HG03469 (cell line): ENCODE measurements around the gene CT45A1.
"Not testable (repeated sequence)": the region's sequence is repeated elsewhere in the genome, so short reads cannot be mapped to it uniquely, and the experiment has no call there.

Experiments used
- ATAC-seq: cut with Tn5 transposase; IDR thresholded peaks from one replicate; pipeline ENCODE4 v1.9.1; 2021; ENCODE audit warnings: mild to moderate bottlenecking, moderate library complexity, moderate number of reproducible peaks; ENCODE audit not compliant: unreplicated experiment

Gene CT45A1, protein sequence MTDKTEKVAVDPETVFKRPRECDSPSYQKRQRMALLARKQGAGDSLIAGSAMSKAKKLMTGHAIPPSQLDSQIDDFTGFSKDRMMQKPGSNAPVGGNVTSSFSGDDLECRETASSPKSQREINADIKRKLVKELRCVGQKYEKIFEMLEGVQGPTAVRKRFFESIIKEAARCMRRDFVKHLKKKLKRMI

GRCh38 chrX:135713183-135713689, at the start of gene CT45A1:
CT45A1 (plus strand) TSS chrX:135713639; CDS start chrX:135718941, 5,302 bp downstream.
- not testable (repeated sequence) for ATAC-seq

DNA sequence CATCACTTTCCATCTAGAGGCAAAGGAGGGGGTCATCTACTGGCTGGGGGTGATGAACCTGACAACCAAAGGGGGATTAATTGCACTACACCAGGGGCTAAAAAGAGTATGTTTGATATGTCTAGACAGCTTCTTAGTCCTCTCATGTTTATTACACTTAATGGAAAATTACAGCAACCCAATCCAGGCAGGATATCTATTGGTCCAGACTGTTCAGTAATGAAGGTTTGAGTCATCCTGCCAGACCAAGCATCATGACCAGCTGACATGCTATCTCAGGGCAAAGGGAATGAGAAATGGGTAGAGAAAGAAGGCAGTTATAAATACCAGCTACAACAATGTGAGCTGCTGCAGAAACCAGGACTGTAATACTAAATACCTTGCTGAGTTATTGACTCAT, 40.5 kb upstream of the CT45A1 start:
- not testable (repeated sequence) for ATAC-seq

- ATAC-seq = no peak
Measured at GRCh38 chrX:135688137-135688536, 25.3 kb upstream of the CT45A1 start.

- no peak for ATAC-seq
Measured at GRCh38 chrX:135695471-135695870, 18.0 kb upstream of the CT45A1 start.

DNA sequence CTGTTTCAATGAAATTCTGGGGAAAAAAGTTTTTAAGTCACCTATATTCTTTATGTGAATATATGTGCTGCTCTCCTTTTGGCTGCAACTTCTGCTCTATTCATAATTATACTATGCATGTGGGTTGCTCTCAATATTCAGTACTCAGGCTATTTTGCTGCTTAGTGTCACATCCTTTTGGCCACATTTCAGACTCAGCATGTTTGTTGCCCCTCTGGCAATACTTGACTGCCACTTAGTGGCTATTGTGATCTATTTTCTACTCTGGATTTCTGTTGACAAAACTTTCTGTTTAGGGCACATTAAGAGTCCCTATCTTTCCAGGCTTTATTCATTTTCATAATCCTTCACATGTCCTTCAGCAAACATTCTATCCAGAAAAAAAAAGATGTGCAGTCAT, 15.8 kb upstream of the CT45A1 start:
- no peak for ATAC-seq

GRCh38 chrX:135698924-135699323, 14.5 kb upstream of the CT45A1 start:
- ATAC-seq = no peak

DNA sequence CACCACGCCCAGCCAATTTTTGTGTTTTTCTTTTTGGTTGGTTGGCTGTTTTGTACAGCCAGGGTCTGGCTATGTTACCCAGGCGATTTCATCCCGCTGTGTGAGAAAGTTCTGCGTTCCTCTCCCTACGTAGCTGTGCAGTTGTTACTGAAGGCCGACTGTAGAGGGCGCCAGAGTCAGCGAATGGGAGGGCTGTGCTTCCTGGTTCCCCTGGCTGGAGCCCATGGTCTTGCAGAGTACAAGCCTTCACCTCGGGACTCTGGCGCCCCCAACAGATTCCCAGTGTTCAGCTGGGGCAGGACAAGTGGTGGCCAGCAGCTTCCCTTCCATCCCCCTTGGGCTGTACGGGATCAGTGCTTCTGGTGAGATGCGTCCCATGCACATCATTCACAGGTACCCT, 5.6 kb upstream of the CT45A1 start:
- no peak for ATAC-seq

DNA sequence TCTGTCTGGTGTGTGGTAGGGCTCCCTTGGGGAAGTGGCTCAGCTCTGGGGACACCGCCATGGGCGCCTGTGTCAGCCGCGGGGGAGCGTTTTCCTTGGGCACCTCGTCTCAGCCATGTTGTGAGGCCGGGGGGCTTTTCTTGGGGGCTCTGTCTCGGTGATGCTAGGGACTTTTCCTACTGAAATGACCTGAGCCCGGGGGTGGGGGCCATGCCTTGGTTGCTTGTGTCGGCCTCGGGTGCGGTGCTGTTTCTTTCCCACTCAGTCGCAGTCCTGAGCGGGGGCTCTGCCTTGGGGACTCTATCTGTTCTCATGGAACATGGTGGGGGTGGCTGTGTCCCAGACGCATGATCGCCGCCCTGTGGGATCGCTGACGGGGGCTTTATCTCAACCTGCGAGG, 356 bp downstream of the CT45A1 start:
- no peak for ATAC-seq

GRCh38 chrX:135734666-135735065, 21.2 kb downstream of the CT45A1 start:
- not testable (repeated sequence) for ATAC-seq

DNA sequence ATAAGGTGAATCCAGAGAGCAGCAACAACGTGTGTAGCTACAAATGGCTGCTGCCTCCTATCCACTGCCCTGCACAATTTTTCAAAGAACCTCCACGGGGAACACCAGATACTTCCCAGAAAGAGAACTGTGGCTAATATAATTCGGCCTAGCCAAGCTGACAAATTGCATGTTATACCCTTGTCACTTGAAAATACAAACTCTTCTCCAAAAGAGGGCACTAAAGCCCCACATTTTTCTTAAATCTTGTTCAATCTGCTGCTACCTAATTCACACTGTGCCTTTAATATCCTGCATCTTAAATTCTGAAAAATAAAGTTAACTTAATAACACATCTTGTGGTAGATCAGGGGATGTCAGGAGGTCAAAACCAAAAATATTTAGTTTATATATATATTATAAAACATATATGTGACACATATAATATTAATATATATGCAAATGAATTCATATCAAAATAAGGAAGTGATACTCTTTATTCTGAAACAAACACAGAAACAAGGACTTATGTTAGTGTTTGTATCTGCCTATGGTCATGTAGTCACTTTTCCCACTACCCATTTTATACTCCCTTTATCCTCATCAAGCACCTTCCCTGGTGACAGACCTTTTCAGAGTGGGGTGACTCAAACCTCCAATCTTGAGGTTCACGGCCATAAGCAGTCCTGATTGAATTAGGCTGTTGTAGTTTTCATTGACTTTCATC, 24.1 kb downstream of the CT45A1 start:
- peak; percentile 46 for ATAC-seq

- no peak for ATAC-seq
Measured at GRCh38 chrX:135740681-135741149, 27.3 kb downstream of the CT45A1 start.

- ATAC-seq = no peak
Measured at GRCh38 chrX:135741192-135741715, 27.8 kb downstream of the CT45A1 start.

DNA sequence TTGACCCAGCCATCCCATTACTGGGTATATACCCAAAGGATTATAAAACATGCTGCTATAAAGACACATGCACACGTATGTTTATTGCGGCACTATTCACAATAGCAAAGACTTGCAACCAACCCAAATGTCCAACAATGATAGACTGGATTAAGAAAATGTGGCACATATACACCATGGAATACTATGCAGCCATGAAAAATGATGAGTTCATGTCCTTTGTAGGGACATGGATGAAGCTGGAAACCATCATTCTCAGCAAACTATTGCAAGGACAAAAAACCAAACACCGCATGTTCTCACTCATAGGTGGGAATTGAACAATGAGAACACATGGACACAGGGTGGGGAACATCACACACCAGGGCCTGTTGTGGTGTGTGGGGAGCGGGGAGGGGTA, 31.3 kb downstream of the CT45A1 start:
- not testable (repeated sequence) for ATAC-seq

GRCh38 chrX:135768091-135768490, 54.7 kb downstream of the CT45A1 start, which contains the start of gene CT45A3:
CT45A3 (minus strand) TSS chrX:135768191; CDS start chrX:135764444, 3,747 bp downstream.
- ATAC-seq = not testable (repeated sequence)
